Activated naive CD8-positive, alpha-beta T cell treated with anti-CD3 and anti-CD28 coated beads, Interleukin-2, amount 50 U/mL, for 16 hours (primary cell): Measurements from ENCODE around the gene LY6G6C.

Experiments
- DNase-seq: peaks from one replicate; pipeline ENCODE4 v3.0.0-alpha.2; 2020; ENCODE audit warnings: low read depth, low spot score

Gene LY6G6C

GRCh38 chr6:31741815-31742214 is 20.3 kb upstream of the LY6G6C start:
- DNase-seq, result no peak

- no peak for DNase-seq
Observed at GRCh38 chr6:31740397-31741223, 19.1 kb upstream of the LY6G6C start.

DNA sequence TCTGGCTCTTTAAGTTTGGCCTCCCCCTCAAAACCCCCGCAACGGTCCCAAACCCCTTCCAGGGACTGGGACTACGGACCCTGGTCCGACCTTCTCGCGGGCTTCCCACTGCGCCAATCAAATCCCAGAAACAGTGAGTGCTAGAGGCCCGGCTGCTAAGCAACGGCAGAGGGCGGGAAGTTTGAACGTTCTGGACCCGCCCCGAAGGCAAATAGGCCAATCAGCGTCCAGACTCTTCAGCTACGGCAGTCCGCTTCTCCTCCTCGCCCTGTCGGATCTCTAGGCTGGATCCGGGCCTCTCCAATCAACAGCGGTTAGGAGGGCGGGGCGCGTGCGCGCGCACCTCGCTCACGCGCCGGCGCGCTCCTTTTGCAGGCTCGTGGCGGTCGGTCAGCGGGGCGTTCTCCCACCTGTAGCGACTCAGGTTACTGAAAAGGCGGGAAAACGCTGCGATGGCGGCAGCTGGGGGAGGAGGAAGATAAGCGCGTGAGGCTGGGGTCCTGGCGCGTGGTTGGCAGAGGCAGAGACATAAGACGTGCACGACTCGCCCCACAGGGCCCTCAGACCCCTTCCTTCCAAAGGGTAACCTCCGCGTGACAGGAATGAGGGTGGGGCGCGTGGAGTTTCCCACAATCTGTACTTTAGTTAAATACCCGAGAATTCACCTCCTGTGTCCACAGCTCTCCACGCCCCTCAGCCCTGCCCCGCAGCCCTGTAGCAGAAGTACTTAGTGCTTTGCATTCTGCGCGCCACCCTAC is 18.3 kb upstream of the LY6G6C start, which contains the start of gene MSH5:
TSS of gene MSH5 (plus strand) at position 367 of the 758 bp plus-strand sequence. CDS start 462 bp downstream, outside the sequence.
- peak; percentile 88 for DNase-seq

- DNase-seq, result no peak
Observed at GRCh38 chr6:31737991-31738979, 16.7 kb upstream of the LY6G6C start.

DNA sequence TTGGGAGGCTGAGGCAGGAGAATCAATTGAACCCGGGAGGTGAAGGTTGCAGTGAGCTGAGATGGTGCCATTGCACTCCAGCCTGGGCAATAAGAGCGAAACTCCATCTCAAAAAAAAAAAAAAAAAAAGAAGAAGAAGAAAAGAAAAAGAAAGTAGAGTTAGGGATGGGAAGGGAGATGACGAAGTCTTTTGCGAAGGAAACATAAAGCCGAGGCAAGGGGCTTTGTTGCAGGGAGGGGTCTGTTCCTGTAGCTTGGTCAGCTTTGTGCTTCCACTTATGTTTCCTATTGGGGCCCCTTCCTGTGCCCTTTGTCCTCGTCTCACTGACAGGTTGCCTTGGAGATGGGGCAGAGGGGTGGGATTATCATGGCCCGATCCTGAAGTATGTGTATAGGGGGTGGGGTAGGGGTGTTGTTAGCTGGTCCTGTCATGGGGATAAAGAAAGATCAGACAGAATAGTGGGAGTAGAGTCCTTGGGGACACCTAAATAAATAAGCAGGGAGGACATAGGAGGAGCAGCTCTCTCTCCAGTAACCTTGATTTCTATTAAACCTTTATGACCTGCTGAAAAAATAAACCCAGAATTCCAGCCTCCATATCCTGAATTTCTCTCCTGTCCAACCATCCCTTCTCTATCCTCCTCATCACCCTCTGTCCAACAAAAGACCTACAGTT is 15.9 kb upstream of the LY6G6C start:
- no peak for DNase-seq

GRCh38 chr6:31736768-31737314 is 15.3 kb upstream of the LY6G6C start:
- no peak for DNase-seq

GRCh38 chr6:31736021-31736767 is 14.6 kb upstream of the LY6G6C start, which contains the start of gene CLIC1:
Gene CLIC1, minus strand, starts transcription at chr6:31736530. Its CDS starts 230 bp downstream, at chr6:31736300.
- DNase-seq, result peak; percentile 57

DNA sequence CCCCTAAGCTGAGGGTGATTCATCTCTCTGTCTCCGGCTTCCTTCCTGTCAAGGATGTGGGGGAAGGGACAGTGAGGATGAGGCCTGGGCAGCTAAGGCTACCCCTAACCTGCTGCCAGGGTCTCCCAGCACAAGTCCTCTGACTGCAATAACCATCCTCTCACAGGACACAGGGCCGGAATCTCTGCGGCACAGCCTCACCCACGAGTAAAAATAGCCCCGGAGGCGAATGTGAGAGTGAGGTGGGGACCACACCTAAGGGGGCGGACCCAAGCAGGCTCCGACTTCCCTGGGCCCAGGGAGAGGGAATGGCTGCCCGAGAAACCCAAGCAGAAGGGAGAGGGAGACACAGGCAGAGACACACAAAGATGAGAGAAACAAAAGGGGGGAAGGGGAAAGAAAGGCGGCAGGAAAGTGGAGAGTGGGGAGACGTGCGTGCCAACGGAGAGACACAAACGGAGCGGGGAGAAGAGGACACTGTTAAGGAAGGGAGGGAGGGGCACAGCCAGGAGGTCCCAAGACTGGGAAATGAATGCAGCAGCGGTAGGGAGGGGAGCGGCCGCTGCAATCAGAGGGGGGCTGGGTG is 13.4 kb upstream of the LY6G6C start:
- DNase-seq, result no peak

DNA sequence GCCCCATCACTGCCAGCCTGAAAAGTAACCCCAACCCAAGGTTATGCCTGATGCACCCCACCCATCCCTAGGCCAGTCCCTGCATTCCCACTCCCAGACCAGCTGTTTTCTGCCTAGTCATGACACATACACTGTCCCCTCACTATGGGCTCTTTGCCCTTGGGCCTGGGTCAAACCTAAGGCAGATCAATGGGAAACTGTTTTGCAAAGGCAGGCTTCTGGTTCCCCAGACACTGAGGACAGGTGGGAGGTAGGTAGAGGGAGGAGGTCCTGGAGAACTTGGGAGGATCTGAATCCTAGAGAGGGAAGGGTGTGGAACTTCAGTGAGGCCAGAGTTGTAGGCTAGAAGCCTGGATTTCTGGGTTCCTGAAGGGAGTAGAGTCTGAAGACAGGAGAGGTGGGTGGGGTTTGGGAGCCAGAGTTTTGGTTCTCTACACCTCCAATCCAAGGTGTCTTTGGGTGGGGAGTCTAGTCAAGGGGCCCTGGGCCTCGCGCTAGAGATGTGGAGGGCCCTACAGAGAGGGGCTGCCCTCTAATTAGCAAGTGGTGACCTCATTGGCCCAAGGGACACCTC is 12.8 kb upstream of the LY6G6C start:
- no peak for DNase-seq

- DNase-seq, result no peak
Observed at GRCh38 chr6:31733734-31734133, 12.2 kb upstream of the LY6G6C start.

- no peak for DNase-seq
Observed at GRCh38 chr6:31732029-31732428, 10.5 kb upstream of the LY6G6C start.

GRCh38 chr6:31730631-31731086 is 9.1 kb upstream of the LY6G6C start:
- DNase-seq, result no peak

DNA sequence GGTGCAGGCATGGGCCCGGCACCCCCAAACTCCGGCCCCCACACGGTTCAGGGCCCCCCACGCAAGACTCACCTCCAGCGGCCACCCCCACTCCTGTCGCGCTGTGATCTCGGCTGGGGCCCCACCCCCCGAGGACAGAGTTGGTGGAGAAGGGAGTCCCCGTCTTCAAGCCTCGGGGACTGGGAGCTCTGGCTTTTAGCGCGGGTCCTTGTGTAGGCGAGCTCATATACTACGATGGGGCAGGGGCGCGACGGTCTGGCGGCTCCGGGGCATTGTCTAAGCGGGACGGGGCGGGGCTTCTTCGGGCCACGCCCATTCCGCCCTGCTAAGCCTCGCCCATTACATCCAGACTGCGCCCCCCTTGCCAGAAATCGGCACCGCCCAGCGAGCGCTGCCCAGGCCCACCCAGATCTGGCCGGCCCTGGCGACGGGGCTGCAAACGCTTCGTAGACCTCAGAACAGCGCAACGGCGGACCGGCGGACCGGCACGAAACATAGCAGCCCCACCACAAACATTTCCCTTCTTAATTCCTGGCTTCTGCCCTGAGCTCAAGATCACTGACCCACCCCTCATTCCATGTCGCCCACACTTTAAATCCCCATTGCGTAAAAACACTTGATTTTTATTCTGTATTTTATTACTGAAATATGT is 8.6 kb upstream of the LY6G6C start:
- no peak for DNase-seq

- peak; percentile 43 for DNase-seq
Observed at GRCh38 chr6:31729515-31729978, 8.0 kb upstream of the LY6G6C start.

- DNase-seq, result no peak
Observed at GRCh38 chr6:31728767-31729514, 7.4 kb upstream of the LY6G6C start, which contains the start of gene DDAH2. Gene DDAH2, minus strand, starts transcription at chr6:31729299. Its CDS starts 138 bp downstream, at chr6:31729161.

DNA sequence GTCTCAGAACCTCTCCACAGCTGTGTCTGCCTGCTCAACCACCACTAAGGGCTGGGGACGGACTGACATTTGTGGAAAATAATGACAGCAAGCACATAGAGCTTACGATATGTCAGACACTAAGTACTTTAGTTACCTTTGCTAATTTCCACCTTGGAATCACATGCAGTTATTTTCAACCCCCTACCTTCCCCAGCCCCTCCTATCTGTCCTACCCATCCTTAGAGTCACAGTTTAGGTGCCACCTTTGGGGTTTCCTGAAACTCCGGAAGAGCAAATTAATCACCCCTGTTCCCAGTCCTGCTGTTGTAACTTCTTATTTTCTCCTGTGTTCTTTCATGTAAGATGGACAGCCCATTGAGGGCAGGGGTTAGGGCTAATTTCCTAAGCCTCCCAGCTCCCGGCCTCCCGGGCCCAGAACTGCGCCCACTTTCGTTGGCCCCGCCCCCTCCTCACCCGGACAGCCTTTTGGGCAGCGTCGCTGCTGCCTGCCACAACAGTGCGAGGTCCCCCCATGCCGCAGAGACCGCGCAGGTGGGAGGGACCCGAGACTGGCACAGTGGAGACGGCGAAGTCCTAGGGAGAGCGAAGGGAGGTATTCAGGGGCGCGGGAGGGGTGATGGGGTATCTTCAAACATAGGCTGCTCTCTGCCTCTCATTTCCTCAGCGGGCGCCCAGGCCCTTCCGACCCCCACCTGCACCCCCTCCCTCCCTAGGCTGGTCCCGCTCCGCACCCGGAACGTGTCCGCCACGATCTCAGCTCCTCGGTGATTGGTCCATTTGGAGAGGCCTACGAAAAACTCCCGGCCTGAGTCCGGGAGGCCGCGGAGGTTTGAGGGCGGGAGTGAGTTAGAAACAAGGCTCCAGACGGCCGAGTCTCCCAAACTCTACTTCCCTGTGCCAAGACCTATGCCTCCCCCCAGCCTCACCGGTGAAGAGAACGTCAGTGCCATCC is 6.4 kb upstream of the LY6G6C start:
- no peak for DNase-seq
